GM21528 (cell line): ENCODE results near the gene MTOR.

Experiments
- ATAC-seq: cut with Tn5 transposase; IDR thresholded peaks from one replicate; pipeline ENCODE4 v1.9.1; 2021; ENCODE audit warnings: mild to moderate bottlenecking, moderate library complexity; ENCODE audit not compliant: unreplicated experiment, low FRiP score

Gene MTOR

DNA sequence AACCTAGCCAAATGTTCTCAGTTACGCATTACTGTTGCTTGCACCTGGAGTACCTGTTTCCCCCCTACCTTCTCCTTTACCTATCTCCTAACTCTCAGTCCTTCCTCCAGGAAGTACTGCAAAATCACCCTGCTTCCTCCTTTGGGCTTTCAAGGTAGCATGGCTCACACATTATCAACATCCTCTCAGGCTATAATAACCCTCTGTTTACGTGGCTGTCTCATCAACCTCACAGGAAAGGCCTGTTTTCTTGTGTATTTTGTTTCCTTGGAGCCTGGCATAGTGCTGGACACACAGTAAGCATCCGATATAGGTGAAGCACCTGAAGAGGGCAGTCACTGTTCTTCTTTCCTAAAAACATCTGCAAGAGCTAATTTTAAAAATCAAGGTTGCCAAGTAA lies 105.9 kb downstream of the MTOR start:
- no peak for ATAC-seq

GRCh38 chr1:11153184-11153583 lies 109.2 kb downstream of the MTOR start:
- no peak for ATAC-seq

DNA sequence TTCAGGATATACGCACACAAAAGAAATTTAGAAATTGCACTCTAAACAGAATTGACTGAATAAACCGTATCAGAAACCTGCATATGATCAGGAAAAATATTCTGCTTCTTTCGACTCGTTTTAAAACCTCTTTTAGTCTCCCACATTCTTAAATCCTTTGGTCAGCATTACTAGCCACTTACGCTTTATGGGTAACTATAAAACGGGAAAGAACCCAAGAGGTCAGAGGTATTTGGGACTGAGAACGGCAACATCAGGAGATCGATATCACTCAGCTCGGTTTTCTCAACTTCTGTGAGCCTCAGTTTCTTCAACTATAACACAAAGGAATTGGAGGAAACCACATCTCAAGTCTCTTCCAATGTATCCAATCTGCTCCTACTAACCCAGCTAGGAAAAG lies 109.6 kb downstream of the MTOR start:
- ATAC-seq, result no peak

GRCh38 chr1:11151826-11152612 lies 110.3 kb downstream of the MTOR start:
- no peak for ATAC-seq

- no peak for ATAC-seq
Observed at GRCh38 chr1:11151114-11151513, 111.2 kb downstream of the MTOR start.

- ATAC-seq, result no peak
Observed at GRCh38 chr1:11150326-11150725, 112.0 kb downstream of the MTOR start.

DNA sequence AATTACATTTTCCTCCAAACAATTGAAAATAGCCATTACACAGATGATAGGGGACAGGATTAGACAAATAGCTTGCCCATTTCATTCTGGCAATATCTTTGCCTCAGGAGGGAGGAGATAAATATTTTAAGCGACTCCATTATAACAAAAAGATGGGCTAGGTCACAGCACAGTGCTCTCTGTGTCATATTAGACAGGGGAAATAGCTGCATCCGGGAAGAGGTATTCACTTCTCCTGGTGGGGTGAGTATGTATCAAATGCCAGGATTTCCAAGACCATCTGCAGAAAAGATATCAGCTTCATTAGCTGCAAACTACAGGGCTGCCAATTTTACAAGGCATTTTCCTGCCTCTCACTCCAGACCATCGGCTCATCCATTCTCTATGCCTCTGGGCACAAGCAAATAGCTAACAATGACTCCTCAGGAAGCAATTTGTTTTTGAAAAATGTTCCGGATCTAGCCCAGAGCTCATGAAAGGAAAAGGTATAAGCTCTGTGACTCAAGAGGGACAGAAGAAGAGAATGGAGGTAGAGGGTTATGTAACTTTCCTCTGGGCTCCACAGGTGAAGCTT lies 115.1 kb downstream of the MTOR start:
- ATAC-seq, result no peak

- no peak for ATAC-seq
Observed at GRCh38 chr1:11145741-11146140, 116.6 kb downstream of the MTOR start.

DNA sequence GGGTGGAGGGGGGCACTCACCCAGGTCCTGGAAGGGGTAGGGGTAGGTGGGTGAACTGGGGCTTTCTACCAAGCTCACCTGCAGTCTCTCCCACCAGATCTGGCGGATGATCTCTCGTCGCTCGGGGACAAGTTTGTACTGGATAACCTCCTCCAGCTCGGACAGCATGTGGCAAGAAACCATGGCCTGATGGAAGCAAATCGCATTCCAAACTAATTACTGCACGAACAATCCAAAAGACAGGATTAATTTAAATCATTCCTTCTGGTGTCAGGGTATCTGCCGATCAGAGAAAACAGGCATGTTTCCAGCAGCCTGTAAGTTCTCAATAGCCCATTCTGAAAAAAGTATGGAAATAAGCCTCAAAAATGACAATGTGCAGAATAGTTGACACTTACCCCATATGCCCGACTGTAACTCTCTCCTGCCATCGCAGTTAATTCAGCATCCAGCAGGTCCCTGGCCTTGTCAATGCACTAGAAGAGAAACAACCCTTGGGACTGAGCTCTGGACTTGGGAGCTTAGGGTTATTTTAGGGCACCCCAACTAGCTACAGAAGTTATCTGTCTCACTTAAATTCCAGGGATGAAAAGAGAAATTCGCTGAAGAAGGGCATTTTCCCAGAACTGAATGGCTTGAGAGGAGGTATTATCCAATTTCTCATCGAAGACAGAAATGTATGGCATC lies 117.6 kb downstream of the MTOR start:
- ATAC-seq, result no peak

DNA sequence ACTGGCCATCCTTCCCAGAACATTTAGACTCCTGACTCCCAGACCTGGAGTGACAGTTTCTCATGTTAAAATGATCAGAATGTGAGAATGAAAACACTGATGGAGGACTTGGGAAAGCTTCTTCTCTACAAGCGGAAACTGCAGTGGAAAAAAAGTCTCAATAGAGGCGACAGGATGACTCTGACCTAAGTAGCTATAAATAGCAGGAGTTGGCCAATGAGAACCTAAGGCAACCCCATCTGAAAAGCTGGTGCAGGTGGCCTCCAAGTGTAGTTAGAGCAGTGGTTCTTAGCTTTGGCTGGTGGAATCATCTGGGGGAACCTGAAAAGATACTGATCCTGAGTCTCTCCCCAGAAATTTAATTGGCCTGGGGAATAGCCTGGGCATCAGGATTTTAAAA lies 118.4 kb downstream of the MTOR start:
- ATAC-seq, result no peak

- no peak for ATAC-seq
Observed at GRCh38 chr1:11143401-11143800, 119.0 kb downstream of the MTOR start.

- no peak for ATAC-seq
Observed at GRCh38 chr1:11142618-11143391, 119.5 kb downstream of the MTOR start.

DNA sequence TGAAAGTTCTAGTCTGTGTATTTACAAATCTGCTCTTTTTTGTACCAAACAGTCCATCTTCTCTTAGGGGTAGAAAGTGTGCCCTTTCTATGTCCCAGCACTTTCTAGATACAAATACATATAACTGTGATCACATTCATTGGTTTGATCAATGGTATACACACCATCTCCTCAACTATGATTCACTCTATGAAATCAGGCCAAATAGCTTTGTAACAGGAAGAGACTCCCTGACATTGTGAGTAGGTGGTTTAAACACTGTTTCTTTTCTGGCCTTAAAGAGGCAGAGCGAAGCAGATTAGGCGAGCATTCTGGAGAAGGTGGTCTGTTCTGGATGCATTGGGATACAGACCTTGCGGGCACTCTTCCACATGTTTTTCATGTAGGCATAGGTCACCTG lies 123.4 kb downstream of the MTOR start:
- ATAC-seq, result no peak

- no peak for ATAC-seq
Observed at GRCh38 chr1:11138029-11138428, 124.3 kb downstream of the MTOR start.

- no peak for ATAC-seq
Observed at GRCh38 chr1:11134898-11135266, 127.5 kb downstream of the MTOR start.

- ATAC-seq, result no peak
Observed at GRCh38 chr1:11134251-11134897, 128.0 kb downstream of the MTOR start.

- ATAC-seq, result no peak
Observed at GRCh38 chr1:11132563-11133293, 129.6 kb downstream of the MTOR start.

DNA sequence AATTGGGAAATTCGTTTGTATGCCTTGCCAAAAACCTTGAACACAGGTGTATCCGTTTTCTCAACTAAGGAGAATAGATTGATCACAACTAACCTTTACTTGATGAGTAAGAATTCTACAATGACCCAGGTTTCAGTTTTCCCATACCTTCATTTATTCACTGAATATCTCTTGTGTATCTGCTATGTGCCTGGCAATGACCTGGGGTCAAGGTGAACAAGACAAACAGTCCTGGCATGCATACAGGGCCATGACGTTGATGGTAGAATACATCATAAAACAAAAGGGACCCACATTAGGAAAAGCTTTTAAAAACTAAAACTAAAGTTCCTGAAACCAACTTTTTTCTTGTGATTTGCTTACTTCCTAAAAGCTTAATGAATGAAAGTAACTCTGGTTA lies 130.5 kb downstream of the MTOR start:
- no peak for ATAC-seq

- ATAC-seq, result no peak
Observed at GRCh38 chr1:11130406-11130805, 131.9 kb downstream of the MTOR start.
